Nephron progenitor cell (in vitro differentiated cells): ENCODE measurements around the gene XKR3.

Source experiments
- DNase-seq: peaks from one replicate; pipeline ENCODE4 v3.0.0; 2021
- H3K27ac Mint-ChIP-seq: 2 replicates; pipeline ENCODE4 v1.8.0; 2021; ENCODE audit warnings: mild to moderate bottlenecking, moderate library complexity, mixed read lengths
- H3K27me3 Mint-ChIP-seq: 2 replicates; pipeline ENCODE4 v1.8.0; 2021; ENCODE audit warnings: mild to moderate bottlenecking, low read depth, mixed read lengths; ENCODE audit not compliant: poor library complexity
- H3K36me3 Mint-ChIP-seq: 2 replicates; pipeline ENCODE4 v1.8.0; 2021; ENCODE audit warnings: low read depth, mixed read lengths
- H3K4me1 Mint-ChIP-seq: 2 replicates; pipeline ENCODE4 v1.8.0; 2021; ENCODE audit warnings: mixed read lengths
- H3K4me3 Mint-ChIP-seq: 2 replicates; pipeline ENCODE4 v1.8.0; 2021; ENCODE audit warnings: mild to moderate bottlenecking, moderate library complexity, mixed read lengths
- H3K9me3 Mint-ChIP-seq: 2 replicates; pipeline ENCODE4 v1.8.0; 2021; ENCODE audit warnings: mild to moderate bottlenecking, moderate library complexity, mixed read lengths
- CTCF ChIP-seq: fragments of 200-600 bp; sonication (generic); IDR thresholded peaks from 2 replicates; pipeline ENCODE4 v1.5.0; 2021; ENCODE audit warnings: antibody characterized with exemption

The XKR3 gene

DNA sequence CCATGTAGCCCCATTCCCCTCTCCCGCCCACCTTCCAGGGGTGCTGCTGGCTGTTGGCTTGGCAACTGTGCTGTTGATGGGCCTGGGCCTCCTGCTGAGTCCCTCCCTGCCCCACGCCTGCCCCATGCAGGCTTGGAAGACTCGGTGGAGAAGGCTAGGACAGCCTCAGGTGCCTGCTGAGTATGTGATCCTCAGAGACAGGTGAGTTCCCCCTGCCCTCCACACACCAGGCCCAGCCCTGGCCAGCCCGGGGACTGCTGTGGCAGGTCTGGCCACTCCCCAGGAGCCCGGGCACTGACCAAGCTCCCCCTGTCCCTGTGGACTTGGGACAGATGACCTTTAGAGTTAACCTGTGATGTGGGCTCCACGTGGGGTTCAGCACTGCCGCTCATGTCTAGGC lies 20.7 kb upstream of the XKR3 start:
- H3K9me3 Mint-ChIP-seq: peaks cover 58% of the 10 kb centered on the region
- no peaks in the 10 kb centered on the region for H3K4me1 Mint-ChIP-seq
- no peak overlapping the region for H3K27ac Mint-ChIP-seq
- no peak for TF ChIP-seq CTCF
- no peak overlapping the region for H3K4me3 Mint-ChIP-seq
- DNase-seq: no peak
- H3K27me3 Mint-ChIP-seq: peaks cover 7% of the 10 kb centered on the region
- no peaks in the 10 kb centered on the region for H3K36me3 Mint-ChIP-seq

DNA sequence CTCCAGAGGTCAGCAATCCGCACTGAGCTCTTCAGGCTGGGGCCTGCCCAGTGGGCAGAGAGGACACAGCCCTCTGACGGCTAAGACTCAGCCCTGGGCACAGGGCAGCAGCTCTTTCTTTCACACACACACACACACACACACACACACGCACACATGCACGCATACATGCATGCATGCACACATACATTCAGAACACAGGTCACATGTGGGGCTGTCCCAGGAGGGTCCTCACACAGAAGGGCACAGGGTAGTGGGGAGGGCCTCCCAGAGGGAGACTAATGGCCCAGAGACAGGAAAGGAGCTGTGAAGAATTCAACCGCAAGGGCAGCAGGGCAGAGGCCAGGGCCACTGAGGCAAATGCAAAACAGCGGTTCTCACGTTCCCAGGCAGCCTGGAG lies 20.3 kb upstream of the XKR3 start:
- DNase-seq: no peak
- Mint-ChIP-seq H3K4me1 (no peaks in the 10 kb centered on the region), H3K27me3 (peaks cover 7% of the 10 kb centered on the region), H3K36me3 (no peaks in the 10 kb centered on the region), H3K9me3 (peaks cover 62% of the 10 kb centered on the region), H3K4me3 (no peak overlapping the region), H3K27ac (no peak overlapping the region)
- TF ChIP-seq CTCF: no peak

GRCh38 chr22:16844529-16844928 lies 19.3 kb upstream of the XKR3 start:
- TF ChIP-seq CTCF: no peak
- Mint-ChIP-seq H3K27ac (no peak overlapping the region), H3K4me3 (no peak overlapping the region), H3K4me1 (no peaks in the 10 kb centered on the region), H3K36me3 (no peaks in the 10 kb centered on the region), H3K27me3 (peaks cover 7% of the 10 kb centered on the region), H3K9me3 (peaks cover 65% of the 10 kb centered on the region)
- DNase-seq: no peak

DNA sequence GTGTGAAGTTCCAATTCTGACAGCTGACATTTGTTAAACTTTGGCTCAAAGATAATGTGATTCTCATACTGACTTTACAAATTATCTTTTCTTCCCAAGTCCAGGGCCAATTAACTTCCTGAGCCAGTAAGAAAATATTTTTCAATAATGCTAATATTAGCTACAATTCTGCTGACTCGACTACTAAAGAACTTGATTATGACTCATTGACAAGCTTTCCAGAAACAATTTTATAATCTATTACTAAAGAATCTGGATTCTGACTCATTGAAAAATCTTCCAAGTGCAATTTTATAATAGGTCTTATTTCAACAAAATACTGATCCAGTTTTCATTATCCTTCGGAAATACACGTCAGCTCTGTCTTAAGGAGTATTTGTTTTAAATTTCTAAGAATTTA lies 12.9 kb upstream of the XKR3 start:
- Mint-ChIP-seq H3K4me1 (no peaks in the 10 kb centered on the region), H3K27me3 (no peaks in the 10 kb centered on the region), H3K36me3 (no peaks in the 10 kb centered on the region), H3K27ac (no peak overlapping the region), H3K4me3 (no peak overlapping the region), H3K9me3 (peaks cover 64% of the 10 kb centered on the region)
- TF ChIP-seq CTCF: no peak
- no peak for DNase-seq

GRCh38 chr22:16834971-16835370 lies 9.8 kb upstream of the XKR3 start:
- H3K27me3 Mint-ChIP-seq: no peaks in the 10 kb centered on the region
- H3K4me1 Mint-ChIP-seq: no peaks in the 10 kb centered on the region
- H3K9me3 Mint-ChIP-seq: peaks cover 72% of the 10 kb centered on the region
- no peak for TF ChIP-seq CTCF
- no peak overlapping the region for H3K27ac Mint-ChIP-seq
- no peak for DNase-seq
- H3K36me3 Mint-ChIP-seq: no peaks in the 10 kb centered on the region
- no peak overlapping the region for H3K4me3 Mint-ChIP-seq

- Mint-ChIP-seq H3K4me1 (no peaks in the 10 kb centered on the region), H3K27me3 (no peaks in the 10 kb centered on the region), H3K9me3 (peaks cover 77% of the 10 kb centered on the region), H3K4me3 (no peak overlapping the region), H3K27ac (no peak overlapping the region), H3K36me3 (no peaks in the 10 kb centered on the region)
- no peak for TF ChIP-seq CTCF
- DNase-seq: no peak
These were observed 6.0 kb upstream of the XKR3 start for GRCh38 chr22:16831257-16831656.
